Measurements from ENCODE around the gene SYTL3.

DNA sequence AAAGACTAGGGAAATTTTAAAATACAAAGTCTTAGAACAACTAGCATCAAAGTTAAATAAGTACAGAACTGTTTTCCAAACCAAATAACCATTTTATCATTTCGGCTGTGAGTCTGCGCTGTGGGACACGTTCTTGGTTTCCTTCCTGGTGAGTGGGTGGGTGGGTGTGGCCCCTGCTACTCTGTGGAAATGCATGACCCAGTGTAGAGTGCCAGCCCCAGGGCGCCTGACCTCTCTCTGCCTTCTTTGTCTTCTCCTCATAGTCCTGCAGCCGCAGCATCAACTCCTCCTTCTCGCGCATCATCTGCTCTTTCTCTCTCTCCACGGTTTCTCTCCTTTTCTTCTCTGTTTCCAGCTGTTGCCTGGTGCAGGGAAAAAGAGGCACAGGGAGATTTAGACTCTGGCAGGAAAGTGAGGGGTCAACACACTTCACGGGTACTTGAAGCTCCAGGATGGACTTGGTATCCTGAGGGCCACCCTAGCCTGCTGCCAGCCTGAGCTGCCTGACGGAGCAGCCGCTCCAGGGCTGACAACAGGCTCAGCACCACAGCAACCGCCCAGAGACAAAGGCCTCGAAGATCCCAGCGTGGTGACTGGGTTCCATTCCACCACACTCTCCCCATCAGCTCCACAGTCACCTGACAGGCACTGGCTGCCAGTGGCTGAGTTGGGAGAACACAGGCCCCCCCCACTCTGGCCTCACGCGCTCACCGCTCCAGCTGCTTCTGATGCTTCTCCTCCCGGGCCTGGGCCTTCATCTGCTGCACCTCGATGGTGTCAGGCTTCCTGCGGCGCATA lies 120.9 kb downstream of the SYTL3 start:
- TF ChIP-seq, protein P1, sequence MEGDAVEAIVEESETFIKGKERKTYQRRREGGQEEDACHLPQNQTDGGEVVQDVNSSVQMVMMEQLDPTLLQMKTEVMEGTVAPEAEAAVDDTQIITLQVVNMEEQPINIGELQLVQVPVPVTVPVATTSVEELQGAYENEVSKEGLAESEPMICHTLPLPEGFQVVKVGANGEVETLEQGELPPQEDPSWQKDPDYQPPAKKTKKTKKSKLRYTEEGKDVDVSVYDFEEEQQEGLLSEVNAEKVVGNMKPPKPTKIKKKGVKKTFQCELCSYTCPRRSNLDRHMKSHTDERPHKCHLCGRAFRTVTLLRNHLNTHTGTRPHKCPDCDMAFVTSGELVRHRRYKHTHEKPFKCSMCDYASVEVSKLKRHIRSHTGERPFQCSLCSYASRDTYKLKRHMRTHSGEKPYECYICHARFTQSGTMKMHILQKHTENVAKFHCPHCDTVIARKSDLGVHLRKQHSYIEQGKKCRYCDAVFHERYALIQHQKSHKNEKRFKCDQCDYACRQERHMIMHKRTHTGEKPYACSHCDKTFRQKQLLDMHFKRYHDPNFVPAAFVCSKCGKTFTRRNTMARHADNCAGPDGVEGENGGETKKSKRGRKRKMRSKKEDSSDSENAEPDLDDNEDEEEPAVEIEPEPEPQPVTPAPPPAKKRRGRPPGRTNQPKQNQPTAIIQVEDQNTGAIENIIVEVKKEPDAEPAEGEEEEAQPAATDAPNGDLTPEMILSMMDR (IDR thresholded peaks at IDR 0.05): no peak
- TF ChIP-seq, protein P2, sequence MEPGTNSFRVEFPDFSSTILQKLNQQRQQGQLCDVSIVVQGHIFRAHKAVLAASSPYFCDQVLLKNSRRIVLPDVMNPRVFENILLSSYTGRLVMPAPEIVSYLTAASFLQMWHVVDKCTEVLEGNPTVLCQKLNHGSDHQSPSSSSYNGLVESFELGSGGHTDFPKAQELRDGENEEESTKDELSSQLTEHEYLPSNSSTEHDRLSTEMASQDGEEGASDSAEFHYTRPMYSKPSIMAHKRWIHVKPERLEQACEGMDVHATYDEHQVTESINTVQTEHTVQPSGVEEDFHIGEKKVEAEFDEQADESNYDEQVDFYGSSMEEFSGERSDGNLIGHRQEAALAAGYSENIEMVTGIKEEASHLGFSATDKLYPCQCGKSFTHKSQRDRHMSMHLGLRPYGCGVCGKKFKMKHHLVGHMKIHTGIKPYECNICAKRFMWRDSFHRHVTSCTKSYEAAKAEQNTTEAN (CRISPR knock-in tag; IDR thresholded peaks at IDR 0.05): no peak

Measured in WTC11 (cell line).